Endothelial cell of umbilical vein (primary cell): ENCODE data around the gene NAT16. TPM values are rescaled to one million over a fixed set of nuclear protein-coding genes. Genes with fewer than 3 reads are reported as not detected.
"Not testable (repeated sequence)": the region's sequence is repeated elsewhere in the genome, so short reads cannot be mapped to it uniquely, and the experiment has no call there.

Source experiments
- BruUV-seq: library from RNA; stranded (reverse); fragments of 400-500 nt; replicated peaks from 2 replicates; lab custom pipeline; 2021; lab: Mats Ljungman, UMichigan
- CTCF ChIA-PET: fragments of 300-600, 350-600 bp; sonication (Branson Sonifier 250); formaldehyde crosslinking; loops from one replicate; lab custom pipeline; 2021; ENCODE audit warnings: antibody characterized with exemption, inconsistent platforms; lab: Charles Lee
- POLR2A ChIA-PET: fragments of 300-600, 350-600 bp; sonication (Branson Sonifier 250); formaldehyde crosslinking; loops from one replicate; lab custom pipeline; 2021; ENCODE audit warnings: antibody characterized with exemption, inconsistent platforms; lab: Charles Lee
- DNase-seq: peaks from one replicate; pipeline ENCODE4 v3.0.0-alpha.2; 2011; ENCODE audit warnings: low read depth, low spot score
- FAIRE-seq: peaks from 2 replicates; lab custom pipeline; 2011; peaks lifted over from hg19 to GRCh38; lab: Jason Lieb, UNC
- H2AFZ ChIP-seq: 2 replicates; pipeline ENCODE4 v1.6.0; 2012; ENCODE audit warnings: low read depth, low read length, control low read depth, inconsistent platforms
- H3K27ac ChIP-seq: 2 replicates; pipeline ENCODE4 v1.5.1; 2011; ENCODE audit warnings: low read depth, mild to moderate bottlenecking, control low read depth, low read length, moderate library complexity; ENCODE audit not compliant: insufficient read depth
- H3K27me3 ChIP-seq, 2 experiments: 2 replicates each; pipeline versions ENCODE4 v1.6.0 to v1.6.1; 2011; ENCODE audit warnings: low read length in 2 of 2, mixed read lengths in 1 of 2; ENCODE audit not compliant: control insufficient read depth in 2 of 2, insufficient read depth in 2 of 2
- H3K36me3 ChIP-seq, 2 experiments: 2 replicates in 1 of 2; 3 replicates in 1 of 2; pipeline ENCODE4 v1.5.1; 2011; ENCODE audit warnings: low read length in 2 of 2, mild to moderate bottlenecking in 1 of 2, moderate library complexity in 1 of 2; ENCODE audit not compliant: control insufficient read depth in 2 of 2, insufficient read depth in 2 of 2; ENCODE audit errors: extremely low read depth in 1 of 2
- H3K4me1 ChIP-seq: 3 replicates; pipeline ENCODE4 v1.5.1; 2011; ENCODE audit warnings: mild to moderate bottlenecking, low read length; ENCODE audit not compliant: control insufficient read depth, insufficient read depth; ENCODE audit errors: extremely low read depth
- H3K4me2 ChIP-seq: 2 replicates; pipeline ENCODE4 v1.6.1; 2011; ENCODE audit warnings: low read length, control low read depth, mixed read lengths; ENCODE audit not compliant: insufficient read depth
- H3K4me3 ChIP-seq, 3 experiments: fragments of 200-600 bp in 1 of 3; sonication (generic), shearing (Covaris generic) in 1 of 3; replicated peaks in 1 of 3; 2 replicates each; pipeline ENCODE4 v1.5.1; 2011 to 2016; ENCODE audit warnings: control low read depth in 3 of 3, low read length in 3 of 3, mild to moderate bottlenecking in 2 of 3, inconsistent platforms in 1 of 3, low read depth in 1 of 3, moderate library complexity in 1 of 3; ENCODE audit not compliant: insufficient read depth in 1 of 3
- H3K79me2 ChIP-seq: 2 replicates; pipeline ENCODE4 v1.6.0; 2012; ENCODE audit warnings: low read length, inconsistent platforms; ENCODE audit not compliant: control insufficient read depth, insufficient read depth
- H3K9ac ChIP-seq: replicated peaks from 2 replicates; pipeline ENCODE3; 2011; ENCODE audit warnings: low read length, control low read depth; ENCODE audit not compliant: insufficient read depth; ENCODE audit errors: extremely low read depth
- H3K9me1 ChIP-seq: replicated peaks from 3 replicates; pipeline ENCODE4 v1.6.0; 2011; ENCODE audit warnings: mild to moderate bottlenecking, low read length; ENCODE audit not compliant: control insufficient read depth, insufficient read depth; ENCODE audit errors: extremely low read depth
- H3K9me3 ChIP-seq: replicated peaks from 2 replicates; pipeline ENCODE4 v1.5.1; 2012; ENCODE audit warnings: low read length, inconsistent platforms; ENCODE audit not compliant: control insufficient read depth, insufficient read depth
- H4K20me1 ChIP-seq: replicated peaks from 2 replicates; pipeline ENCODE3; 2011; ENCODE audit warnings: mild to moderate bottlenecking, low read length; ENCODE audit not compliant: control insufficient read depth, insufficient read depth; ENCODE audit errors: extremely low read depth
- CTCF ChIP-seq, 2 donors: IDR thresholded peaks; 1 replicate in 1 of 2; 2 replicates in 1 of 2; pipeline ENCODE4 v1.5.1; 2011; ENCODE audit warnings: low read length in 2 of 2, mild to moderate bottlenecking in 2 of 2, moderate library complexity in 2 of 2, control low read depth in 1 of 2, inconsistent platforms in 1 of 2, low read depth in 1 of 2; ENCODE audit not compliant: insufficient read depth in 1 of 2; ENCODE audit errors: extremely low read depth in 1 of 2
- EZH2 ChIP-seq: IDR thresholded peaks from 2 replicates; pipeline ENCODE4 v1.6.1; 2012; ENCODE audit warnings: borderline replicate concordance, low read depth, mild to moderate bottlenecking, moderate library complexity, low read length, inconsistent platforms; ENCODE audit not compliant: severe bottlenecking
- FOS ChIP-seq: IDR thresholded peaks from 2 replicates; pipeline ENCODE4 v1.6.1; 2011; ENCODE audit warnings: mild to moderate bottlenecking, low read length, moderate library complexity, borderline replicate concordance; ENCODE audit not compliant: insufficient read depth
- GATA2 ChIP-seq: IDR thresholded peaks from 2 replicates; pipeline ENCODE4 v1.7.0; 2011; ENCODE audit warnings: low read depth, mild to moderate bottlenecking, moderate library complexity, mixed read lengths, low read length; ENCODE audit not compliant: insufficient read length, insufficient read depth
- JUN ChIP-seq: IDR thresholded peaks from 2 replicates; pipeline ENCODE4 v1.6.1; 2011; ENCODE audit warnings: borderline replicate concordance, low read depth; ENCODE audit not compliant: insufficient read length, insufficient read depth
- MAX ChIP-seq: IDR thresholded peaks from 2 replicates; pipeline ENCODE4 v1.6.1; 2011; ENCODE audit not compliant: insufficient read depth, insufficient read length
- MYC ChIP-seq: IDR thresholded peaks from one replicate; pipeline ENCODE4 v1.6.1; 2011; ENCODE audit warnings: mild to moderate bottlenecking, low read depth, low read length
- POLR2A ChIP-seq: IDR thresholded peaks from 2 replicates; pipeline ENCODE4 v1.6.1; 2012; ENCODE audit warnings: low read depth, mild to moderate bottlenecking, control low read depth, low read length
- POLR2AphosphoS5 ChIP-seq: IDR thresholded peaks from 2 replicates; pipeline ENCODE4 v1.6.1; 2012; ENCODE audit warnings: low read depth, mild to moderate bottlenecking, control low read depth, low read length, moderate library complexity; ENCODE audit not compliant: insufficient read depth
- dilution Hi-C: fragments of 300-500 bp; cut with MboI; formaldehyde crosslinking; loops from one replicate; pipeline ENCODE4 v1.15.0; 2019; ENCODE audit warnings: low sequenced_read_pairs; ENCODE audit not compliant: extremely low pct_ligation_motif_present
- intact Hi-C: fragments of 100-400 bp; cut with micrococcal nuclease; formaldehyde crosslinking; loops from one replicate; pipeline ENCODE4 v1.10.0; 2022
- polyA plus RNA-seq, 4 experiments: library from polyadenylated mRNA; depleted of rRNA in 3 of 4; stranded (reverse) in 3 of 4; unstranded in 1 of 4; fragments of >200 nt; gene quantifications; 2 replicates each; pipeline versions ENCODE4 v1.2.1 to v1.2.3, GENCODE V29; 2011 to 2012; ENCODE audit warnings: missing spikeins in 1 of 4
- total RNA-seq: library from RNA; stranded (reverse); gene quantifications from 2 replicates; pipeline ENCODE4 v1.2.3, GENCODE V29; 2021

The NAT16 gene
- total and polyA plus RNA-seq, 2 donors (not counting 3 experiments of a cell fraction or from before 2014, with no cell fraction given): not detected

GRCh38 chr7:101200504-101200861, 20.4 kb upstream of the NAT16 start:
- ChIA-PET CTCF (interaction anchor here (1.1 to 1.7 kb wide), 3 partner anchors 8 to 82 kb away, joined by 4 to 10 read pairs (median 4); no protein-coding TSS in a partner anchor), POLR2A (interaction anchor here (0.6 kb wide), 1 partner anchor 29 kb away, joined by 5 read pairs; no protein-coding TSS in a partner anchor)
- dilution Hi-C loops (no loop called here), intact Hi-C loops (no loop called here)
- no peak overlapping the region for H3K27ac ChIP-seq
- peaks cover 28 to 29% of the 10 kb centered on the region in 2 experiments for H3K27me3 ChIP-seq
- TF ChIP-seq EZH2 (no peak), GATA2 (no peak), CTCF (IDR thresholded peaks at IDR 0.05; ENCODE audit: extremely low read depth in 1 of 2, insufficient read depth in 1 of 2, low read depth in 1 of 2, low read length in 2 of 2) (no peak), MYC (no peak), JUN (no peak), POLR2A (no peak), FOS (no peak), MAX (no peak), POLR2AphosphoS5 (no peak)
- H3K4me2 ChIP-seq: no peak overlapping the region
- H3K4me1 ChIP-seq: peaks cover 5% of the 10 kb centered on the region
- BruUV-seq: no TSS peak
- DNase-seq (no peak), FAIRE-seq (no peak)
- no peaks in the 10 kb centered on the region for H4K20me1 ChIP-seq
- no peaks in the 10 kb centered on the region for H3K9me3 ChIP-seq
- H3K36me3 ChIP-seq: no peaks in the 10 kb centered on the region
- H3K79me2 ChIP-seq: no peaks in the 10 kb centered on the region
- no peak overlapping the region for H2AFZ ChIP-seq
- no peak overlapping the region for H3K4me3 ChIP-seq
- H3K9me1 ChIP-seq: no peaks in the 10 kb centered on the region
- H3K9ac ChIP-seq: no peak overlapping the region

- H3K9ac ChIP-seq, H3K4me1 ChIP-seq, dilution Hi-C loops, H3K9me3 ChIP-seq, H3K4me3 ChIP-seq, H3K36me3 ChIP-seq, H3K27ac ChIP-seq, H3K79me2 ChIP-seq, POLR2A ChIA-PET, H2AFZ ChIP-seq, BruUV-seq, FAIRE-seq, intact Hi-C loops, H3K4me2 ChIP-seq, DNase-seq, H4K20me1 ChIP-seq, H3K9me1 ChIP-seq: not testable (repeated sequence)
- peaks cover 28 to 29% of the 10 kb centered on the region in 2 experiments for H3K27me3 ChIP-seq
- CTCF ChIA-PET: interaction anchor here (1.2 kb wide), 2 partner anchors 83 to 91 kb away, joined by 3 read pairs; no protein-coding TSS in a partner anchor
Measured at GRCh38 chr7:101199522-101199921, 19.4 kb upstream of the NAT16 start.
